ENCODE results near the gene RIPOR2.

Gene RIPOR2

DNA sequence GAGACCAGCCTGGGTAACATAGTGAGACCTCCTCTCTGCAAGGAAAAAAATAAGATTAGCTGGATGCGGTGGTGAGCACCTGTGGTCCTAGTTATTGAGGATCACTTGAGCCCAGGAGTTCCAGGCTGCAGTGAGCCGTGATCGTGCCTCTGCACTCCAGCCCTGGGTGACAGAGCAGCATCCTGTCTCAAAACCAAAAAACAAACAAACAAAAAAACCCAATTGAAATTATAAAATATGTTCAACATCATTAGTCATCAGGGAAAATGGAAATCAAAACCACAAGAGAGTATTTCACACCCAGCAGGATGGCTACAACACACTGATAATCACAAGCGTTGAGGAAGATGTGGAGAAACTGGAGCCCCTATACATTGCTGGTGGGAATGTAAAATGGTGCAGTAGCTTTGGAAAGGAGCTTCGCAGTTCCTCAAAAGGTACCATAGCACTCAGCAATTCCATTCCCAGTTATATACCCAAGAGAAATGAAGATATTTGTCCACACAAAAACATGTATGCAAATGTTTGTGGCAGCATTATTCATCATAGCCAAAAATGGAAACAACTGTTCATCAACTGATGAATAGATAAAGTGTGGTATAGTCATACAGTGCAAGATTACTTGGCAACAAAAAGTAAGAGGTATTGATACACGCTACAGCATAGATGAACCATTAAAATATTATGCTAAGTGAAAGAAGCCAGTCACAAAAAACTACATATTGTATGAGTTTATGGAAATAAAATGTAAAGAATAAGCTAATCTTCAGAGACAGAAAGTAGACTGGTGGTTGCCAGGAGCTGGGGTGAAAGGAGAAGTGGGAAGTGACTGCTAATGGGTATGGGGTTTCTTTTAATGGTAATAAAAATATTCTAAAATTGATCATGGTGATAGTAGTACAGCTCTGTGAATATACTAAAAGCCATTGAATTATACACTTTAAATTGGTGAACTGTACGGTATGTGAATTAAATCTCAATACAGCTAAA, 38.7 kb upstream of the RIPOR2 start:
- TF ChIP-seq, protein P1, sequence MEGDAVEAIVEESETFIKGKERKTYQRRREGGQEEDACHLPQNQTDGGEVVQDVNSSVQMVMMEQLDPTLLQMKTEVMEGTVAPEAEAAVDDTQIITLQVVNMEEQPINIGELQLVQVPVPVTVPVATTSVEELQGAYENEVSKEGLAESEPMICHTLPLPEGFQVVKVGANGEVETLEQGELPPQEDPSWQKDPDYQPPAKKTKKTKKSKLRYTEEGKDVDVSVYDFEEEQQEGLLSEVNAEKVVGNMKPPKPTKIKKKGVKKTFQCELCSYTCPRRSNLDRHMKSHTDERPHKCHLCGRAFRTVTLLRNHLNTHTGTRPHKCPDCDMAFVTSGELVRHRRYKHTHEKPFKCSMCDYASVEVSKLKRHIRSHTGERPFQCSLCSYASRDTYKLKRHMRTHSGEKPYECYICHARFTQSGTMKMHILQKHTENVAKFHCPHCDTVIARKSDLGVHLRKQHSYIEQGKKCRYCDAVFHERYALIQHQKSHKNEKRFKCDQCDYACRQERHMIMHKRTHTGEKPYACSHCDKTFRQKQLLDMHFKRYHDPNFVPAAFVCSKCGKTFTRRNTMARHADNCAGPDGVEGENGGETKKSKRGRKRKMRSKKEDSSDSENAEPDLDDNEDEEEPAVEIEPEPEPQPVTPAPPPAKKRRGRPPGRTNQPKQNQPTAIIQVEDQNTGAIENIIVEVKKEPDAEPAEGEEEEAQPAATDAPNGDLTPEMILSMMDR (IDR thresholded peaks at IDR 0.05; ENCODE audit: insufficient read depth, low read length, missing control alignments) = no peak
- POLR2A ChIA-PET = no interaction called here
- H3K4me3 ChIP-seq (ENCODE audit: low read depth, low read length) = no peak overlapping the region
- no peak for DNase-seq (ENCODE audit: low read depth, low spot score)
- CTCF ChIA-PET = interaction anchor here (1.2 to 1.7 kb wide), 3 partner anchors 17 to 40 kb away, joined by 4 to 6 read pairs (median 6); no protein-coding TSS in a partner anchor

DNA sequence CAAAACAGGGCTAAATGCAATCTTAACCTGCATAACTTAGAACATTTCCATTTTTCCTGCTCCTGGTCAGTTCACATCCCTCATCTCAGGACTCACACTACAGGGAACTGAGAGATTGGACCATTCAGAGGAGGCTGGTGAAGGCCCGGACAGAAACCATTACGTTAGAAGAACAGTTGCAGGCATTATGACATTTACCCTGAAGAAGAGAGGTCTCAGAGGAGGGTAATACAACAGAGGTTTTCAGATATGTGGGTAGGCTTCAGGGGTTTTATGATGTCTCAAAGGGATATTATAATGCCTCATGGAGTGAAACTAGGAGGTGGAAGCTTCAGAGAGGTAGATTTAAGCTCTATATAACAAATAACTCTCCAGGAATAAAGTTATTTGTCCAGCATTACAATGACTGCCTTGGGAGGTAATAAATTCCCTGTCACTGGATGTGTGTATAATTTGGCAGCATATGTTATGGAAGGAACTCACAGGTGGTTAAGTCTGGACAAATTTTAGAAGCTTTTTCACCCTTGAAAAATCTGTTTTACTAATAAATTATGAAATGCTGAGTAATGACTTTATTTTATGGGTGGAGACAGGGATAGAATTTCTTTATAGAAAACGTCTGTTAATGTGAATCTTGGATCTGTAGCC, 36.7 kb upstream of the RIPOR2 start:
- ChIA-PET POLR2A (no interaction called here), CTCF (interaction anchor here (1.4 kb wide), 1 partner anchor 19 kb away, joined by 7 read pairs; no protein-coding TSS in a partner anchor)
- no peak overlapping the region for H3K4me3 ChIP-seq (ENCODE audit: low read depth, low read length)
- TF ChIP-seq, protein P1 (IDR thresholded peaks at IDR 0.05; ENCODE audit: insufficient read depth, low read length, missing control alignments) = no peak
- DNase-seq (ENCODE audit: low read depth, low spot score) = no peak

DNA sequence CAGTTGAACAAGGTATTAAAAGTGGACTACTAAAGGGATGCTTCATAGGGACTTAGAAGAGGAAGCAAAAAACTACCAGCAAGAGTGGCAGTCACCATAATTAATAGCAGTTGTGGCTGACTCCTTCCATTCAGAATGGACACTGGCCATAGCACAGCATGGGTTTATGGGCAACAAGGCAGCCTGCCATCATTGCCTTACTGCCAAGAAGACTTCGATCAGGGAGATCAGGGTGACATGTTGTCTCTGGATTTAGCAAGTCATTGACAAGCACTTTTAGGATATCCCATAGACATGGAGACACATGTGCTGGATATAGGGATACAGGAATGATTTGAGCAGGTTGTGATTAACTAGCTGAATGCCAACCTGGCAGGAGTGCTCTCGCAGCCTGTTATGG, 35.3 kb upstream of the RIPOR2 start:
- POLR2A ChIA-PET = no interaction called here
- CTCF ChIA-PET = no interaction called here

DNA sequence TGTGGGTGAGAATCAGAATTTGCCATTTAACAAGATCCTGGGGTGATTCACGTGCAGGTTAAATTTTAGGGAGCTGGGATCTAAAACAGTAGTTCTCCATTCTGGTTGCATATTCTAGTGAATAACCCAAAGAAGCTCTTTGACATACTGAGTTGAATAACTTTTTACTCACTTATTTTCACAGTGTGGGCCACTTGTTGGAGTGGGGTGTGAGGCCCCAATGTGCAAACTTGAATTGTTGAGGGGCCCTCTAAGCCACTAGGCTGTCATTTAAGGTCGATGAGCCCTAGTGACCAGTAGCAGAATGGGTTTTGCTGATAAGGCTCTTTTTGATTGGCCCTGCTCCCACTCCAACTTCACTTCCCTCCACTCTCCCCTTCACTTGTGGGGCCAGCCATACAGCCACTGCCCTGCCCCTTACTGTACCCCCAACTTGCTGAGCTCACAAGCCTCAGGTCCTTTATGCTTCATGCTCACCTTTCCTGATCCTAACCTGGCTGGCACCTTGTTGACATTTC, 33.6 kb upstream of the RIPOR2 start:
- POLR2A ChIA-PET = no interaction called here
- H3K4me3 ChIP-seq (ENCODE audit: low read depth, low read length) = no peak overlapping the region
- TF ChIP-seq, protein P1 (IDR thresholded peaks at IDR 0.05; ENCODE audit: insufficient read depth, low read length, missing control alignments) = no peak
- CTCF ChIA-PET = interaction anchor here (0.9 to 2.3 kb wide), 2 partner anchors 8 to 22 kb away, joined by 3 to 8 read pairs; no protein-coding TSS in a partner anchor
- DNase-seq (ENCODE audit: low read depth, low spot score) = no peak

More for the DNA sequence above, 35.3 kb upstream of the RIPOR2 start:
- TF ChIP-seq, protein P1 (IDR thresholded peaks at IDR 0.05; ENCODE audit: insufficient read depth, low read length, missing control alignments) = no peak
- no peak for DNase-seq (ENCODE audit: low read depth, low spot score)
- H3K4me3 ChIP-seq (ENCODE audit: low read depth, low read length) = no peak overlapping the region

DNA sequence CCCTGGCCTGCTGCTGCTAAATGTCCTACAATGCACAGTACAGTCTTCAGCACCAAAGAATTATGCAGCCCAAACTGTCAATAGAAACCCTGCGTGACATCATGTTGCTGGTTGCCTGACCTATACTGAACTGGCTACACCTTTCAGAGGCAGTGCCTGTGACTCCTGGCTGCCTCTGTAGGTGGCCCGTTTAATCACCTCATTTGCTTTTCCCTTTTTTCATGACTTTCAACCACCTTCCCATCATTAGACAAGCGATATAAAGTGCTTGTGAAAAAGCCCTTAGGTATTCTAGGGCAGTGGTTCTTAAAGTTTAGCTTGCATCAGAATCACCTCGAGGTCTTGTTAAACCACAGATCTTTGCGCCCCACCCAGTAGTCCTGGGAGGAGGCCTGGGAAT, 33.0 kb upstream of the RIPOR2 start:
- POLR2A ChIA-PET = no interaction called here
- CTCF ChIA-PET = interaction anchor here (0.9 to 2.3 kb wide), 2 partner anchors 9 to 23 kb away, joined by 3 to 8 read pairs; no protein-coding TSS in a partner anchor
- no peak overlapping the region for H3K4me3 ChIP-seq (ENCODE audit: low read depth, low read length)
- no peak for DNase-seq (ENCODE audit: low read depth, low spot score)
- TF ChIP-seq, protein P1 (IDR thresholded peaks at IDR 0.05; ENCODE audit: insufficient read depth, low read length, missing control alignments) = no peak

DNA sequence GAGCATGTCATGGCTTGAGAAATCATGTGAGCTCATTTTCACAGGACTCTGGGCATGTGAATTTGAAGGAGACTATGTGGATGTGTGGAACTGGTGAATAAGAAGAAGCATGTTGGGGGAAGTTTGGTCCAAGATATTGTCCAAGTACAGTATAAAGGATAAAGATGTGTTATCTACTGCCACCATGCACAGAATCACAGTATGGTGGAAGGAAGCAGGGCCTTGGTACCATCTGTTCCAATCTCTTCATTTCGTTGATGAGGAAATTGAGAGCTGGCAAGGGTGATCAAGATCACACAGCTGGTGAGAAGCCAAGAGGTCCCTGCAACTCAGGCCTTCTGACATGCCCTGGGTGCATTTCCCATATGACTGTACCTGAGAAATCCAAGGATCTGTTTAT, 31.5 kb upstream of the RIPOR2 start:
- ChIA-PET POLR2A (no interaction called here), CTCF (interaction anchor here (3.9 kb wide), 1 partner anchor 24 kb away, joined by 17 read pairs; no protein-coding TSS in a partner anchor)
- no peak for DNase-seq (ENCODE audit: low read depth, low spot score)
- no peak overlapping the region for H3K4me3 ChIP-seq (ENCODE audit: low read depth, low read length)
- TF ChIP-seq, protein P1 (IDR thresholded peaks at IDR 0.05; ENCODE audit: insufficient read depth, low read length, missing control alignments) = no peak

Data from AG04449 (cell line).